Measurements from ENCODE around the gene CALHM2. TPM values are rescaled to one million over a fixed set of nuclear protein-coding genes. Genes with fewer than 3 reads are reported as not detected.

The CALHM2 gene
- total RNA-seq, 1 donor from 2014 or later: 45.0 TPM

DNA sequence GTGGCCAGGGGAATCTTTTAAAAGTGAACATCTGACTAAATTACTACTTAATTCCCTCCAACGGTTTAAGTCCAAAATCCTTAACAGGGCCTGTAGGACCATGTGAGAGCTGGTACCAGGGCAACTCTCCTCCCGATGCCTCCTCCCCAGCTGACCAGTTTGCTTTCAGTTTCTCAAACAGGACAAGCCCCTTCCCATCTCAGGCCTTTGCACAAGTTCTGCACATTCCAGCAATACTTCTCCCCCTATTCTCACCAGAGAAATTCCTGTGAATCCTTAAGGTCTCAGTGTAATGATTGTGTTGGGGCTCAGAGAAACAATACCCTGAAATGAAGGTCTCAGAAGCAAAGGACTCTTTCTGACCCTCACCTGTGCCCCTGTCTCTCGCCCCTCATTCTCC, 14.6 kb upstream of the CALHM2 start:
- TF ChIP-seq, protein P1, sequence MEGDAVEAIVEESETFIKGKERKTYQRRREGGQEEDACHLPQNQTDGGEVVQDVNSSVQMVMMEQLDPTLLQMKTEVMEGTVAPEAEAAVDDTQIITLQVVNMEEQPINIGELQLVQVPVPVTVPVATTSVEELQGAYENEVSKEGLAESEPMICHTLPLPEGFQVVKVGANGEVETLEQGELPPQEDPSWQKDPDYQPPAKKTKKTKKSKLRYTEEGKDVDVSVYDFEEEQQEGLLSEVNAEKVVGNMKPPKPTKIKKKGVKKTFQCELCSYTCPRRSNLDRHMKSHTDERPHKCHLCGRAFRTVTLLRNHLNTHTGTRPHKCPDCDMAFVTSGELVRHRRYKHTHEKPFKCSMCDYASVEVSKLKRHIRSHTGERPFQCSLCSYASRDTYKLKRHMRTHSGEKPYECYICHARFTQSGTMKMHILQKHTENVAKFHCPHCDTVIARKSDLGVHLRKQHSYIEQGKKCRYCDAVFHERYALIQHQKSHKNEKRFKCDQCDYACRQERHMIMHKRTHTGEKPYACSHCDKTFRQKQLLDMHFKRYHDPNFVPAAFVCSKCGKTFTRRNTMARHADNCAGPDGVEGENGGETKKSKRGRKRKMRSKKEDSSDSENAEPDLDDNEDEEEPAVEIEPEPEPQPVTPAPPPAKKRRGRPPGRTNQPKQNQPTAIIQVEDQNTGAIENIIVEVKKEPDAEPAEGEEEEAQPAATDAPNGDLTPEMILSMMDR (IDR thresholded peaks at IDR 0.05): no peak
- DNase-seq: no peak
- no peaks in the 10 kb centered on the region for H3K36me3 ChIP-seq
- no peak for ATAC-seq
- no peak overlapping the region for H3K4me3 ChIP-seq
- no peak overlapping the region for H3K27ac ChIP-seq
- intact Hi-C loops (cut with DNase I): no loop called here
- H3K27me3 ChIP-seq (ENCODE audit: low read depth): no peaks in the 10 kb centered on the region
- H3K9me3 ChIP-seq: no peaks in the 10 kb centered on the region
- peaks cover 14% of the 10 kb centered on the region for H3K4me1 ChIP-seq

- TF ChIP-seq, protein P1 (IDR thresholded peaks at IDR 0.05): no peak
- H3K27ac ChIP-seq: no peak overlapping the region
- DNase-seq (no peak), ATAC-seq (peak in 1 of 2 donors; percentile 30)
- intact Hi-C loops (cut with DNase I): no loop called here
- peaks cover 4% of the 10 kb centered on the region for H3K4me1 ChIP-seq
- no peaks in the 10 kb centered on the region for H3K27me3 ChIP-seq (ENCODE audit: low read depth)
- H3K9me3 ChIP-seq: no peaks in the 10 kb centered on the region
- H3K36me3 ChIP-seq: no peaks in the 10 kb centered on the region
- no peak overlapping the region for H3K4me3 ChIP-seq
Observed at GRCh38 chr10:103465411-103466179, 13.4 kb upstream of the CALHM2 start.

- TF ChIP-seq, protein P1 (IDR thresholded peaks at IDR 0.05): no peak
- H3K36me3 ChIP-seq: no peaks in the 10 kb centered on the region
- no peaks in the 10 kb centered on the region for H3K9me3 ChIP-seq
- no peak for DNase-seq
- no peaks in the 10 kb centered on the region for H3K27me3 ChIP-seq (ENCODE audit: low read depth)
- no peak overlapping the region for H3K27ac ChIP-seq
- ATAC-seq: no peak
- intact Hi-C loops (cut with DNase I): no loop called here
- H3K4me3 ChIP-seq: no peak overlapping the region
- no peaks in the 10 kb centered on the region for H3K4me1 ChIP-seq
Observed at GRCh38 chr10:103463499-103463898, 11.3 kb upstream of the CALHM2 start.

- Histone ChIP-seq H3K4me3 (no peak overlapping the region), H3K4me1 (no peaks in the 10 kb centered on the region), H3K27ac (no peak overlapping the region), H3K27me3 (ENCODE audit: low read depth) (no peaks in the 10 kb centered on the region), H3K9me3 (no peaks in the 10 kb centered on the region), H3K36me3 (no peaks in the 10 kb centered on the region)
- no peak for DNase-seq
- ATAC-seq: no peak
- TF ChIP-seq, protein P1 (IDR thresholded peaks at IDR 0.05): no peak
- intact Hi-C loops (cut with DNase I): no loop called here
Observed at GRCh38 chr10:103459615-103460014, 7.4 kb upstream of the CALHM2 start.

DNA sequence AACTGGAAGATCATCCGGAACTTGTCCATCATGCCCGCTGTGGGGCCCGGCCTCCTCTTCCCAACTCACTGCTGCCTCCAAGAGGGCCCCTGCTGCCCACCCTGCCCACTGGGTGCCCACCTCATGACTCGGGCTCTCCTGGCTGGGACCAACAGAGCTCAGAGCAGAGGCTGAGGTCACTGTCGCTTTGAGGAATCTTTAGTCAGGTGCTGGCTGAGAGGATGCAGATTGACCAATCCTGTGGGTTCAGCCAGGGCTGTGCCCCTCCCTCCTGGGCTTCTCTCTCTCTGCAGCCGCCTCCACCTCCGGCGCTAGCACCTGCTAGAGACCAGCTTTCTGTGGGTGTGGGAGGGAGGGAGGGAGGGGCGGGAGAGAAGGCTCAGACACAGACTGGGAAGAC, 6.5 kb upstream of the CALHM2 start, which contains the start of gene CALHM1:
TSS of gene CALHM1 (minus strand) at position 181 of the 400 bp plus-strand sequence. CDS start at position 32, 149 bp downstream.
- Histone ChIP-seq H3K36me3 (no peaks in the 10 kb centered on the region), H3K9me3 (no peaks in the 10 kb centered on the region), H3K4me1 (no peaks in the 10 kb centered on the region), H3K27ac (no peak within 1 kb of the TSS), H3K4me3 (no peak within 1 kb of the TSS), H3K27me3 (ENCODE audit: low read depth) (no peaks in the 10 kb centered on the region)
- no peak for ATAC-seq
- intact Hi-C loops (cut with DNase I): no loop called here
- DNase-seq: no peak
- TF ChIP-seq, protein P1 (IDR thresholded peaks at IDR 0.05): no peak

Measured in lower lobe of right lung (tissue), 2 donors.